ENCODE data around the gene RBFOX2.
"Not testable (repeated sequence)": the region's sequence is repeated elsewhere in the genome, so short reads cannot be mapped to it uniquely, and the experiment has no call there.

Gene RBFOX2

DNA sequence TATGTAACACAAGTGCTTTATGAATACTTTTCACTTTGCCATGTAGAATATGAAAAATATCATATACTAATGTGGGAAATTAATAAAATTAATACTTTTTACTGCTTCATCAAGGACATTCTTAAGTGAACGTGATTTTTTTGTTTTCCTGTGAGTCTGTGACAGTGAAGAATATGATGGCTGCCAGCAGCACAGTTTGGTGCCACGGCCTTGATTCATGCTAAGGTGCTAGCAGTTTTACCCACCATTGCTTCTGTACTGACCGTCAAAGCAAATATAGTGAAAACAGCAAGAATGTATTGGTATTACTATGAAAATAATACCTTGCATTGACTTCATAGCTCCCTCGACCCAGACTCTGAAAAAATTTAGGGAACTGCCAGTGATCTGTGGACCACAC is 231.2 kb downstream of the RBFOX2 start:
- Histone ChIP-seq H3K79me2 (ENCODE audit: insufficient read depth, low read length) (peaks cover 29% of the 10 kb centered on the region), H4K20me1 (ENCODE audit: insufficient read depth, low read length) (no peaks in the 10 kb centered on the region)
- no peak for TF ChIP-seq EZH2 (IDR thresholded peaks at IDR 0.05; ENCODE audit: borderline replicate concordance, low read length)
- TF ChIP-seq, protein P1, sequence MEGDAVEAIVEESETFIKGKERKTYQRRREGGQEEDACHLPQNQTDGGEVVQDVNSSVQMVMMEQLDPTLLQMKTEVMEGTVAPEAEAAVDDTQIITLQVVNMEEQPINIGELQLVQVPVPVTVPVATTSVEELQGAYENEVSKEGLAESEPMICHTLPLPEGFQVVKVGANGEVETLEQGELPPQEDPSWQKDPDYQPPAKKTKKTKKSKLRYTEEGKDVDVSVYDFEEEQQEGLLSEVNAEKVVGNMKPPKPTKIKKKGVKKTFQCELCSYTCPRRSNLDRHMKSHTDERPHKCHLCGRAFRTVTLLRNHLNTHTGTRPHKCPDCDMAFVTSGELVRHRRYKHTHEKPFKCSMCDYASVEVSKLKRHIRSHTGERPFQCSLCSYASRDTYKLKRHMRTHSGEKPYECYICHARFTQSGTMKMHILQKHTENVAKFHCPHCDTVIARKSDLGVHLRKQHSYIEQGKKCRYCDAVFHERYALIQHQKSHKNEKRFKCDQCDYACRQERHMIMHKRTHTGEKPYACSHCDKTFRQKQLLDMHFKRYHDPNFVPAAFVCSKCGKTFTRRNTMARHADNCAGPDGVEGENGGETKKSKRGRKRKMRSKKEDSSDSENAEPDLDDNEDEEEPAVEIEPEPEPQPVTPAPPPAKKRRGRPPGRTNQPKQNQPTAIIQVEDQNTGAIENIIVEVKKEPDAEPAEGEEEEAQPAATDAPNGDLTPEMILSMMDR (IDR thresholded peaks at IDR 0.05; ENCODE audit: low read length): no peak

DNA sequence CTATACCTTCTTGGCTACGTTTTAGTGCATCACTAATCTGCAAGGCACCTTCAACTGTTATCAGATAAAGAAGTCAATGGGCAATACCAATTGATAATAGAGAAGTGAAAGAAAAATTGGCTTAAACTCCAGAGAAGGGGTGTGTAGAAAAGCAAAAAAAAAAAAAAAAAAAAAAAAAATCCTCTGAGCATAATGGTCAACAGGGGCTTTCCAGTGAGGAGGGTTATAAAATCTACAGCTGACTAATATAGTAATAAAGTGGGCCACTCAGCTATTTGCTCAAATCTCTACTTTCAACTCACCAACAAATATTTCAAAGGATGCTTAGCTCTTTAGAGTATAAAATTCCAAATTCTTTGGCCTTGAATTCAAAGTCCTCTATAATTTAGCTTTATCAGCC is 233.1 kb downstream of the RBFOX2 start:
- no peaks in the 10 kb centered on the region for H4K20me1 ChIP-seq (ENCODE audit: insufficient read depth, low read length)
- no peaks in the 10 kb centered on the region for H3K27me3 ChIP-seq (ENCODE audit: insufficient read depth, low read length)
- peaks cover 28% of the 10 kb centered on the region for H3K79me2 ChIP-seq (ENCODE audit: insufficient read depth, low read length)
- no peak overlapping the region for H2AFZ ChIP-seq (ENCODE audit: low read length)
- H3K36me3 ChIP-seq (ENCODE audit: insufficient read depth, low read length): peaks cover 48% of the 10 kb centered on the region
- H3F3A ChIP-seq (ENCODE audit: insufficient read depth, low read length): no peaks in the 10 kb centered on the region
- no peak overlapping the region for H3K9ac ChIP-seq (ENCODE audit: low read length)
- no peak for TF ChIP-seq EZH2 (IDR thresholded peaks at IDR 0.05; ENCODE audit: borderline replicate concordance, low read length)
- no peak overlapping the region for H3K27ac ChIP-seq (ENCODE audit: low read depth, low read length, poor library complexity, severe bottlenecking)
- H3K9me3 ChIP-seq (ENCODE audit: low read length): no peaks in the 10 kb centered on the region
- H3K9me2 ChIP-seq (ENCODE audit: low read depth, low read length): no peaks in the 10 kb centered on the region
- no peak overlapping the region for H3K4me3 ChIP-seq (ENCODE audit: low read depth, low read length, poor library complexity, severe bottlenecking)
- H3K4me2 ChIP-seq (ENCODE audit: low read length): no peak overlapping the region
- H3K4me1 ChIP-seq (ENCODE audit: insufficient read depth, low read length, severe bottlenecking): peaks cover 25% of the 10 kb centered on the region

More for the DNA sequence above, 231.2 kb downstream of the RBFOX2 start:
- peaks cover 25% of the 10 kb centered on the region for H3K4me1 ChIP-seq (ENCODE audit: insufficient read depth, low read length, severe bottlenecking)
- no peaks in the 10 kb centered on the region for H3K27me3 ChIP-seq (ENCODE audit: insufficient read depth, low read length)
- H3F3A ChIP-seq (ENCODE audit: insufficient read depth, low read length): no peaks in the 10 kb centered on the region
- H3K9me2 ChIP-seq (ENCODE audit: low read depth, low read length): no peaks in the 10 kb centered on the region
- H3K4me3 ChIP-seq (ENCODE audit: low read depth, low read length, poor library complexity, severe bottlenecking): no peak overlapping the region
- no peak overlapping the region for H3K9ac ChIP-seq (ENCODE audit: low read length)
- no peaks in the 10 kb centered on the region for H3K9me3 ChIP-seq (ENCODE audit: low read length)
- no peak overlapping the region for H3K4me2 ChIP-seq (ENCODE audit: low read length)
- H3K27ac ChIP-seq (ENCODE audit: low read depth, low read length, poor library complexity, severe bottlenecking): peak overlapping the region; percentile 10
- peaks cover 45% of the 10 kb centered on the region for H3K36me3 ChIP-seq (ENCODE audit: insufficient read depth, low read length)
- H2AFZ ChIP-seq (ENCODE audit: low read length): no peak overlapping the region

DNA sequence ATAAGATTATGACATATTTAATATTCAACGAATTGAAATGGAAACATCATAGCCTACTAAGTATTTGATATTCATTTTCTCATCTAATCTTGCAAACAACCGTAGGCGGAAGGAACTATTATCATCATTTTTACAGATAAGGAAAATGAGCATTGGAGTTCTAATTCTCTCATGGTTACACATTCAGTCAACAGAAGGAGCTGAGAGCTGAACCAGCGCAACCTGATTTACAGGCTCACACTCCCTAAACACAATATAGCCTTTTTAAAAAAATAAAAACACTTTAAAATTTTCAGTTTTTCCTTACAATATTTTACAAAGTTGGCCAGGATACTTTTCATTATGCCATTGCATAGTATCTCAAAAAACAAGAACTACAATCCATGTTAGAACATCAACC is 236.1 kb downstream of the RBFOX2 start:
- no peaks in the 10 kb centered on the region for H3F3A ChIP-seq (ENCODE audit: insufficient read depth, low read length)
- H3K4me3 ChIP-seq (ENCODE audit: low read depth, low read length, poor library complexity, severe bottlenecking): no peak overlapping the region
- no peaks in the 10 kb centered on the region for H3K9me2 ChIP-seq (ENCODE audit: low read depth, low read length)
- peaks cover 56% of the 10 kb centered on the region for H3K36me3 ChIP-seq (ENCODE audit: insufficient read depth, low read length)
- no peak for TF ChIP-seq EZH2 (IDR thresholded peaks at IDR 0.05; ENCODE audit: borderline replicate concordance, low read length)
- TF ChIP-seq, protein P1 (IDR thresholded peaks at IDR 0.05; ENCODE audit: low read length): no peak
- peaks cover 17% of the 10 kb centered on the region; the same call in 1 of the 2 replicates for H3K79me2 ChIP-seq (ENCODE audit: insufficient read depth, low read length)
- no peaks in the 10 kb centered on the region for H3K9me3 ChIP-seq (ENCODE audit: low read length)
- no peak overlapping the region for H3K9ac ChIP-seq (ENCODE audit: low read length)
- H3K4me1 ChIP-seq (ENCODE audit: insufficient read depth, low read length, severe bottlenecking): peaks cover 26% of the 10 kb centered on the region
- H4K20me1 ChIP-seq (ENCODE audit: insufficient read depth, low read length): no peaks in the 10 kb centered on the region
- H3K27me3 ChIP-seq (ENCODE audit: insufficient read depth, low read length): no peaks in the 10 kb centered on the region
- H2AFZ ChIP-seq (ENCODE audit: low read length): no peak overlapping the region
- H3K27ac ChIP-seq (ENCODE audit: low read depth, low read length, poor library complexity, severe bottlenecking): no peak overlapping the region
- H3K4me2 ChIP-seq (ENCODE audit: low read length): no peak overlapping the region

DNA sequence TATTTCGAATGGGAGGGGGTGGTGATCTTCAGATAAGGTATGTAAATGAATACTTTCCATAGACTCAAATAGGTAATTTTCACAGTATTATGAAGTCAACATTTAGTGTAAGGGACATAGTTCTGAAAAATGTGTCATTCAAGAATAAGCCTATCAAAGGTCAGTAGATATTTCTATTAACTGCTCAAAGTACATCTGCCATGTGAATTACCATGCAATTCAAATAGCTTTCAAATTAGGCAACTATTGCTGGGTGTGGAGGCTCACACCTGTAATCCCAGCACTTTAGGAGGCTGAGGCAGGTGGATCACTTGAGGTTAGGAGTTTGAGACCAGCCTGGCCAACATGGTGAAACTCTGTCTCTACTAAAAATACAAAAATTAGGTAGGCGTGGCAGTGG is 236.8 kb downstream of the RBFOX2 start:
- H3K79me2 ChIP-seq (ENCODE audit: insufficient read depth, low read length): peaks cover 17% of the 10 kb centered on the region; the same call in 1 of the 2 replicates
- H3K27me3 ChIP-seq (ENCODE audit: insufficient read depth, low read length); H3K9me2 ChIP-seq (ENCODE audit: low read depth, low read length); H3F3A ChIP-seq (ENCODE audit: insufficient read depth, low read length); H3K9me3 ChIP-seq (ENCODE audit: low read length); H3K9ac ChIP-seq (ENCODE audit: low read length); H2AFZ ChIP-seq (ENCODE audit: low read length); H4K20me1 ChIP-seq (ENCODE audit: insufficient read depth, low read length); H3K4me3 ChIP-seq (ENCODE audit: low read depth, low read length, poor library complexity, severe bottlenecking); H3K27ac ChIP-seq (ENCODE audit: low read depth, low read length, poor library complexity, severe bottlenecking); H3K4me2 ChIP-seq (ENCODE audit: low read length): not testable (repeated sequence)
- peaks cover 31% of the 10 kb centered on the region for H3K4me1 ChIP-seq (ENCODE audit: insufficient read depth, low read length, severe bottlenecking)
- H3K36me3 ChIP-seq (ENCODE audit: insufficient read depth, low read length): peaks cover 63% of the 10 kb centered on the region

Data from OCI-LY1 (cell line).